ENCODE data around the gene FBXO17.

FBXO17 gene

DNA sequence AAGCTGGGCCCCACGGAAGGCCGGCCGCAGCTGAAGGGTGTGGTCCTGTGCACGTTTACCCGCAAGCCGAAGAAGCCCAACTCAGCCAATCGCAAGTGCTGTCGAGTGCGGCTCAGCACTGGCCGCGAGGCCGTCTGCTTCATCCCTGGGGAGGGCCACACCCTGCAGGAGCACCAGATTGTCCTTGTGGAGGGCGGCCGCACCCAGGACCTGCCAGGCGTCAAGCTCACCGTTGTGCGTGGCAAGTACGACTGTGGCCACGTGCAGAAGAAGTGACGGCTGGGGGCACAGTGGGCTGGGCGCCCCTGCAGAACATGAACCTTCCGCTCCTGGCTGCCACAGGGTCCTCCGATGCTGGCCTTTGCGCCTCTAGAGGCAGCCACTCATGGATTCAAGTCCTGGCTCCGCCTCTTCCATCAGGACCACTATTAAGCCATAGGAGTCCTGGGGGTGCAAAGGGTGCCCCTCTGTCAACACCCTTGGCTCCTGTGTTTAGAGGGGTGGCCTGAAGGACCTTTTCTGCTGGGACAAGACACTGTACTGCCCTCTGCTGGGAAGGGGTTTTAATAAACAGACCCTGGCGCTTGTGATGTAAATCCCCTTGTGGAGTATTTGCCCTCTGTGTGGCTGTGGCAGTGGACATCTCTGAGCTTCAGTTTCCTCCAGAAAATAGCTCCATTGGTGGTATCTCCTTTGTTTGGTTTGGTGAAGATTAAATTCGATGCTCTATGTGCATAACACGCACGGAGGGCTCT is 42.9 kb downstream of the FBXO17 start:
- no peak for DNase-seq (ENCODE audit: extremely low spot score)
- CTCF ChIA-PET, result interaction anchor here (0.6 to 4.7 kb wide), 14 partner anchors 9 to 530 kb away, joined by 3 to 26 read pairs (median 4); partner anchors contain the start of gene FAM98C
- POLR2A ChIA-PET, result no interaction called here
- TF ChIP-seq, protein P1, sequence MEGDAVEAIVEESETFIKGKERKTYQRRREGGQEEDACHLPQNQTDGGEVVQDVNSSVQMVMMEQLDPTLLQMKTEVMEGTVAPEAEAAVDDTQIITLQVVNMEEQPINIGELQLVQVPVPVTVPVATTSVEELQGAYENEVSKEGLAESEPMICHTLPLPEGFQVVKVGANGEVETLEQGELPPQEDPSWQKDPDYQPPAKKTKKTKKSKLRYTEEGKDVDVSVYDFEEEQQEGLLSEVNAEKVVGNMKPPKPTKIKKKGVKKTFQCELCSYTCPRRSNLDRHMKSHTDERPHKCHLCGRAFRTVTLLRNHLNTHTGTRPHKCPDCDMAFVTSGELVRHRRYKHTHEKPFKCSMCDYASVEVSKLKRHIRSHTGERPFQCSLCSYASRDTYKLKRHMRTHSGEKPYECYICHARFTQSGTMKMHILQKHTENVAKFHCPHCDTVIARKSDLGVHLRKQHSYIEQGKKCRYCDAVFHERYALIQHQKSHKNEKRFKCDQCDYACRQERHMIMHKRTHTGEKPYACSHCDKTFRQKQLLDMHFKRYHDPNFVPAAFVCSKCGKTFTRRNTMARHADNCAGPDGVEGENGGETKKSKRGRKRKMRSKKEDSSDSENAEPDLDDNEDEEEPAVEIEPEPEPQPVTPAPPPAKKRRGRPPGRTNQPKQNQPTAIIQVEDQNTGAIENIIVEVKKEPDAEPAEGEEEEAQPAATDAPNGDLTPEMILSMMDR (IDR thresholded peaks at IDR 0.05; ENCODE audit: control extremely low read depth, extremely low read depth, low read depth, missing control alignments), result peak; percentile 36

DNA sequence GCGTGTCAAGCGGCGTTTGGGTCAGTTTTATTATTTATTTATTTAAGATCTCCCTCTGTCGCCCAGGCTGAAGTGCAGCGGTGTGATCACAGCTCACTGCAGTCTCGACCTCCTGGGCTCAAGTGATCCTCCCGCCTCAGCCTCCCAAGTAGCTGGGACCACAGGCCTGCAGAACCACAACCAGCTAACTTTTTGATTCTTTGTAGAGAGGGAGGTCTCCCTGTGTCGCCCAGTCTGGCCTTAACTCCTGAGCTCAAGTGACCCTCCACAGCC is 44.1 kb downstream of the FBXO17 start:
- no peak for DNase-seq (ENCODE audit: extremely low spot score)
- CTCF ChIA-PET, result interaction anchor here (0.9 to 4.7 kb wide), 19 partner anchors 9 to 528 kb away, joined by 3 to 26 read pairs (median 5); partner anchors contain the start of gene FAM98C
- POLR2A ChIA-PET, result no interaction called here
- TF ChIP-seq, protein P1 (IDR thresholded peaks at IDR 0.05; ENCODE audit: control extremely low read depth, extremely low read depth, low read depth, missing control alignments), result no peak

DNA sequence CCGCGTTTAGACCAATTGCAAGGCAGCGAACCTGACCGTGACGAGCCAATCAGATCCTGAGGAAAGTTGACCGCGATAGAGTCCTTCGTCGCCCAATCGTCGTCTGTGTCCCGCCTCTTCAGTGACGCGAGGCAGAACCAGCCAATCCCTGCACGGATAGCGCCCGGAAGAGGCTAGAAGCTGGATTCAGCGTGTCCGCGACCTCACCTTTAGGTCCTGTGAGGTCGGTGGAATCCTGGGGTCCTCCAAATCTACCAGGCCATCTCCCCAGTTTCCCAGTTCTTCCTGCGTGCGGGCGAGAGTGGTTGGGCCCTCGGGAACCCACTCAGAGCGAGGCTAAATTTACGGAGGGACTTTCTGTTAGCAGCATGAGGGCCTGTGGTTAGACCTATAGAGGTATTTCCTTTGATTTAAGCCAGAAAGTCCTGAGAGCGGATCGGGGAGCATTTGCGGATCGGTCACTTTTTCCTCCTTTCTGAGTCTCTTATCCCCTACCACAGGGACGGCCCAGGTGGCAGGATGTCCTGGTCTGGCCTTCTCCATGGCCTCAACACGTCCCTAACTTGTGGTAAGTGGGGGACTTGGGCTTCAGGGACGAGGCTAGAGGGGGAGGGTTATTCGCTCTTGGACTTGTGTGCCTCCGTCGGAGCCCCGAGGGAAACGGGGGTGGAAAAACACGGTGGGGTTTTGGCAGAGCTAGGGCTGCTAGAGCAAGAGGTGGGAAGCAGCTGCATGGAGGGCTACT is 44.6 kb downstream of the FBXO17 start, which contains the start of gene MRPS12:
Gene MRPS12, plus strand, starts transcription at position 169 of the 745 bp plus-strand sequence. Its CDS starts 351 bp downstream, at position 520.
- ChIA-PET POLR2A (interaction anchor here (0.6 kb wide), 1 partner anchor 635 kb away, joined by 3 read pairs; no protein-coding TSS in a partner anchor), CTCF (interaction anchor here (0.7 to 4.7 kb wide), 69 partner anchors 8 to 536 kb away, joined by 3 to 31 read pairs (median 4); partner anchors contain the start of genes ACTN4, CCER2, FAM98C and NFKBIB)
- TF ChIP-seq, protein P1 (IDR thresholded peaks at IDR 0.05; ENCODE audit: control extremely low read depth, extremely low read depth, low read depth, missing control alignments), result no peak
- DNase-seq (ENCODE audit: extremely low spot score), result peak; percentile 99

DNA sequence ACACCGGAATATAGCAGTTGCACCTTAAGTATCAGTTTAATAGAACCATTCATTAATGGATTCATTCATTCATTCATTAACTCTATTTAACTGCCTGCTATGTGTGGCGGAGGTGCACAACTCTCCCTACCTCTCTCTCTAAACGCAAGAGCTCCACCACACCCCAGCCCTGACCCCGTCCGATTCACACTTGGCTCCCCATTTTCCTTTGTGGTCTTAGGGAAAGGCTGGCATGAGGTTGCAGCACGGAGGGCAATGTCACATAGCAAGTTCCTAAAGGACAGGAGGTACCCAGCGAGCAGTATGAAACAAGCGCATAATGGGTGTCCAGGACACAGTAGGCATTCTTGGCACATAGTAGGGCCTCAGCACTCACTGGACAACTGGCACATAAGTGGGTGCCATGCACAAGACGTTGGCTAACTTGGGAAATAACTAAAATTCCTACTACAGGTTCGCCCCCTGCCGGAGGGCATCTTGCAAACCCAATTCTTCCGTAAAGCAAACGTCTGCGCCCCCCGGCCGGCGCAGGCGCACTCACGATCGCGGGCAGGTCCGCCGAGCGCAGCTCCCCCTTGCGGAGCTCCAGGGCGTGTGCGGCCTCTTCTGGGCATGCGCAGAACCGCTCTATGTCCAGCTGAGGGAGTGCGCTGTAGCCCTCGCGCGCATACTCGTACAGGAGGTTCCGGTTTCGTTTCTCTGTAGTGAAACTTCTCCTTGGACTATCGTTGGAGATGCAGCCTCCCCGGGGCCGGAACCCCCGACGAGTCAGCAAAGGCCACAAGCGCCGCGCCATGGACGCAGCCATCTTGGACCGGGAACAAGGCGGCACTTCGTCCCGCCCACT is 45.4 kb downstream of the FBXO17 start, which contains the start of gene SARS2:
Gene SARS2, minus strand, starts transcription at position 835 of the 847 bp plus-strand sequence. Its CDS starts 27 bp downstream, at position 808.
- TF ChIP-seq, protein P1 (IDR thresholded peaks at IDR 0.05; ENCODE audit: control extremely low read depth, extremely low read depth, low read depth, missing control alignments), result peak; percentile 95
- peak; percentile 97 for DNase-seq (ENCODE audit: extremely low spot score)
- POLR2A ChIA-PET, result no interaction called here
- CTCF ChIA-PET, result interaction anchor here (0.7 to 4.7 kb wide), 67 partner anchors 8 to 536 kb away, joined by 3 to 31 read pairs (median 4); partner anchors contain the start of genes ACTN4, CCER2, FAM98C and NFKBIB

DNA sequence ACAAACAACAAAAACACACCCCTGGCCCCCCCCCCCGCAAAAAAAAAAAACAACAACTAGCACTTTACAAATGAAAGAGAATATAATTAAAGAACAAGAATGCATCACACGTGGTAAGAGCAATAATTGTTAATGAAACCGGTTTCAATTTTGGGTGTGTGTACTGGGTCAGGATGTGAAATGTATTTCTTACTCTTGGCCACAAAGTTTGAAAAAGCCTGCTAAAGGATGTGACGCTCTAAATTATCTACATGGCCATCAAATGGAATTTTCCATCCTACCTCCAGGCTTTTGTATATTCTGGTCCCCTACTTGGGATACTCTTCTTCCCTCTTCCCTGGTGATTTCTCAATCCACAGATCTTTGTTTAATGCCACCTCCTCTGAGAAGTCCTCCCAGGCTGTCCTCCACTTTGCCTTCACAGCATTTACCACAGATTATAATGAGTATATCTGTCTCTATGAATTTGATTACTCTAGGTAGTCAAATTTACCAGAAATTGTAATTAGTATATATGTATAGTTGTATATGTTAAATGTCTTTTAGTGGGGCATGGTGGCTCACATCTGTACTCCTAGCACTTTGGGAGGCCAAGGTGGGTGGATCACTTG is 47.0 kb downstream of the FBXO17 start:
- TF ChIP-seq, protein P1 (IDR thresholded peaks at IDR 0.05; ENCODE audit: control extremely low read depth, extremely low read depth, low read depth, missing control alignments), result no peak
- ChIA-PET POLR2A (no interaction called here), CTCF (interaction anchor here (0.9 to 3.7 kb wide), 16 partner anchors 10 to 416 kb away, joined by 3 to 31 read pairs (median 12); partner anchors contain the start of genes CCER2, NFKBIB and SIRT2)
- no peak for DNase-seq (ENCODE audit: extremely low spot score)
